NCI-H2227 (cell line): ENCODE results near the gene LHFPL2.
A peak's percentile ranks its signal among the peaks of the same experiment; 100 is the strongest.
"Not testable (repeated sequence)": the region's sequence is repeated elsewhere in the genome, so short reads cannot be mapped to it uniquely, and the experiment has no call there.

Source experiments
- DNase-seq: peaks from one replicate; lab custom pipeline; 2025; ENCODE audit not compliant: unreplicated experiment; lab: John Stamatoyannopoulos, UW

The LHFPL2 gene, protein sequence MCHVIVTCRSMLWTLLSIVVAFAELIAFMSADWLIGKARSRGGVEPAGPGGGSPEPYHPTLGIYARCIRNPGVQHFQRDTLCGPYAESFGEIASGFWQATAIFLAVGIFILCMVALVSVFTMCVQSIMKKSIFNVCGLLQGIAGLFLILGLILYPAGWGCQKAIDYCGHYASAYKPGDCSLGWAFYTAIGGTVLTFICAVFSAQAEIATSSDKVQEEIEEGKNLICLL

DNA sequence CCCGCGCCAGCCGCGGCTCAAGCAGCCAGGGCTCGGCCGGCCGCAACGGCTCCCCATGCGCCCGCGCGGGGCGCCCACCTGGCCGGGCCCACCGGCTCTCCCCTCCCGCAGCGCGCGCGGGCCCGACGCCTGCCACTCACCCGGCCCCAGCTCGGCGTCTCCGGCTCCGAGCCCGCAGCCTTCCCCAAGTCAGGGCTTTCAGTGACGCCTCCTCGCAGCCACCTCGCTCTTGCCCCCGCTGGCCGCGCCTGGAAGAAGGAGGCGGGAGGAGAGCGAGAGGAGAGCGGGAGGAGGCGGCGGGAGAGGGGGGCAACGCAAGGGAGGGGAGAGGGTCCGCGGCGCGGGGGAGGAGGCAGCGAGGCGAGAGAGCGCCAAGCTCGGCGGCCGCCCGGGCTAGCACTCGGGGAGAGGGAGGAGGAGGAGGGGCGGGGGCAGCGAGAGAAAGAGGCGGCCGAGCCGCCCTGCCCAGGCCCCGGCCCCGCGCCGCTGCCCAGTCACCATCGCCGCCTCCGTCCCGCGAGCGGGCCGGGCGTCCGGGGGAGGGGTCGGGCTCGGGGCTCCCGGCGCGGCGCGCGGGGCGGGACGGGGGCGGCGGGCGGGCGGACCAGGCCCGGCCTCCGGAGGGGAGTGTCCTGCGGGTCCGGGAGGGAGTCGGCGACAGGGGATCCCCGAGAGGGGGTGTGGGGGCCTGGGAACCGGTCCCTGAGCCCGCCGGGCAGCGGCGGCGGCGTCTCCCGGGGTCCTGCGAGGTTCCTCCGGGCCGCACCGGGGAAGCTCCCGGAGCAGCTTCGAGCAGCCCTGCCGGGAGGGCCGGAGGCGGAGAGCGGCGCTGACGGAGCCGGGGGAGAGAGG is at the start of gene LHFPL2:
LHFPL2 (minus strand) TSS at position 414 of the 852 bp plus-strand sequence. CDS start 138,559 bp downstream, outside the sequence.
- DNase-seq: peak; percentile 77

DNA sequence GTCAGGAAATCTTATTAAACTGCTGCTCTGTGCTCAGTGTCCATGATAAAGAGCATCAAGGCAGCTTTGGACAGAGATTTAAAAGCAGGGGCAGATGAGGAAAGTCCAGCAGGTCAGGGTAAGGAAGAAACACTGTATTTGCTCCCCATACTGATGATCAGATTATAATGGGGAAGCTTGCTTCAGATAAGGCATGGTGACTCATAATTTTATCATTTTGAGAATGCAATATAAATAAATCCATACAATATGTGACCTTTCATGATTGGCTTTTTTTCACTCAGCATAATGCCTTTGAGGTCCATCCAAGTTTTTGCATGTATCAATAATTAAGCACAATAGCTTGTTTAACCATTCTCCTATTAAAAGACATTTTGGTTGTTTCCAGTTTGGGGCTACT is 48.1 kb upstream of the LHFPL2 start:
- no peak for DNase-seq

DNA sequence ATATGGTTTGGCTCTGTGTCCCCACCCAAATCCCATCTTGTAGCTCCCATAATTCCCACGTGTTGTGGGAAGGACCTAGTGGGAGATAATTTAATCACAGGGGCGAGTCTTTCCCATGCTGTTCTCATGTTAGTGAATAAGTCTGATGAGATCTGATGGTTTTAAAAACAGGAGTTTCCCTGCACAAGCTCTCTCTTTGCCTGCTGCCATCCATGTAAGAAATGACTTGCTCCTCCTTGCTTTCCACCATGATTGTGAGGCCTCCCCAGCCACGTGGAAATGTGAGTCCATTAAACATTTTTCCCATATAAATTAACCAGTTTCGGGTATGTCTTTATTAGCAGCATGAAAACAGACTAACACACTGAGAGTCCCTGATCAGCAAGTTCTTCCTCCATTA is 47.5 kb upstream of the LHFPL2 start:
- DNase-seq: not testable (repeated sequence)

DNA sequence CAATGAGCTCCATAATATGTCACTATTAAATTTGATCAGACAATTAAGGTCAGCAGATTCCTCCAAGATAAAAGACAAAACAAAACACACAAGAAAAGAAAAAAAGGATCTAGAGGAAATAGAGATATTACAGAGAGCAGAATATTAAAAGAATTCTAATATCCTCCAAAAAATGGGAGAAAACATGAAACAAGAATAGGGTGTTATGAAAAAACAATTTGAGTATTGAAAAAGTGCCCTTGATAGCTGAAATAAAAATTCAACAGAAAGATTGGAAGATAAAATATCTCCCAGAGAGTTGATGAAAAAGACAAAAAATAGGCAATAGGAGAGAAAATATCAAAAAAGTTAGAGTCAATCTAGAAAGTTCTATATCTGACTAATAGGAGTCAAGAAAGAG is 44.8 kb upstream of the LHFPL2 start:
- no peak for DNase-seq

DNA sequence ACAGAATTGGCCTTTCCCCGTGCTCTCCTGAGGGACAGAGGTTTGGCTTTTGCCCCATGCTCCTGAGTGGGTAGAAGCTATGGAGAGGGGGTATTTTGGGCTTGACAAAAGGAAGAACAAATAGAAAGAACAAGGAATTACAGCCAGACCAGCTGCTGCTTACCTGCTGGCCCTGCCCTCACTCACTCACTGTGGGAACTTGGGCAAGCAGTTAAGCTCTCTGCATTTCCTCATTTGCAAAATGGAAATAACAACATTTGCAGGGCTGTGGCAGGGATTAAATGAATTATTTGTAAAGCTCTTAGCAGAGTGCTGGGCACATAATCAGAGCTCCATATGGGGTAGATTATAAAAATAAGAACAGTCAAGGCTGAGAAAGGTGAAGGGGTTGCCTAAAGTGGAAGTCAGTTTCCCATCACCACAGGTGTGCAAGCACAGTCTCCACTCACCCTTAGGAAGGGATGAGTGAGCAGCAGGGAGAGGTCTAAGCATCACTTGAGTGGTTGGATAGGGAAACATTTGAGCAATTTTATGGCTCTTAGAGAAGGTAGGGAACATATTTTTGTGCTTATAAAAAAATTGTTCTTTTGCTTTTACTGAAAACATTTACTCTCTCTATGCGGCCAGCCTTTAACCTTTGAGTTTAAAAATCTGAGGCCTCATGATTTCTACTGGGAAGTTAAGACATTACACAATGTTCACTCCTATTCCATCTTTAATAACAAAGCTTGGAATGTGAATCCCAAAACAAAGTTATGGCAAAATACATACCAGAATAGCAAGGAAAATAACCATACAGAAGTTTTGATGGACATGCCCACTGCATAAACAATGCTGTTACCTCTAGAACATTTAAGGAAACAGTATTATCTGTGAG is 42.8 kb upstream of the LHFPL2 start:
- no peak for DNase-seq

DNA sequence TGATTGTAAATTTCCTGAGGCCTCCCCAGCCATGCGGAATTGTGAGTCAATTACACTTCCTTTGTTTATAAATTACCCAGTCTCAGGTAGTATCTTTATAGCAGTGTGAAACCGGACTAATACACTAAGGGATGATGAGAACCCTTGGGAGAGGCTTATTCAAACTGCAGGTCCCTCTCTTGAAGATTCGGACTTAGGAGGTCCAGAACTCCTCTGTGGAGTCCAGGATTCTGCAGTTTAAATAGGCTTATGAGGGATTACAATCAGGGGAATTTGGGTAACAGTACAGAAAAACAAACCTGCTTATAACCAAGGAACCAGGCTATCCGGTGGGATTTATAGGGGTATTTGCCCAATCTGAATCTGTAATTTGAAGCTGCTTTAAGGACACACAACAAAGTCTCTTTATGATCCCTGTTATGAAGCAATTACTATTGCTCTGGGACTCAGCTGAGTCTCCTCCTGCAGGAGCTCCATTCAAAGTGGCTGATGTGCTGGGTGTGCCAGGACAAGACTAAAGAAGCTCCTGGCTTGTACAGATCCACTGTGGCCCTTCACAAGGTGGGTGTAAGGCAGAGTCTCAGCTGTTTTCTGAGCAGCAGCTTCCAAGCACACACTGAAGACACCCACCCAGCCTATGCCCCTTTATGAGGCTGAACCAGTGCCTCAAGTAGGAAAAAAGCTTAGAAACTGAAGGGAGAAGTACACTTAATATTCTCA is 41.8 kb upstream of the LHFPL2 start:
- DNase-seq: no peak

DNA sequence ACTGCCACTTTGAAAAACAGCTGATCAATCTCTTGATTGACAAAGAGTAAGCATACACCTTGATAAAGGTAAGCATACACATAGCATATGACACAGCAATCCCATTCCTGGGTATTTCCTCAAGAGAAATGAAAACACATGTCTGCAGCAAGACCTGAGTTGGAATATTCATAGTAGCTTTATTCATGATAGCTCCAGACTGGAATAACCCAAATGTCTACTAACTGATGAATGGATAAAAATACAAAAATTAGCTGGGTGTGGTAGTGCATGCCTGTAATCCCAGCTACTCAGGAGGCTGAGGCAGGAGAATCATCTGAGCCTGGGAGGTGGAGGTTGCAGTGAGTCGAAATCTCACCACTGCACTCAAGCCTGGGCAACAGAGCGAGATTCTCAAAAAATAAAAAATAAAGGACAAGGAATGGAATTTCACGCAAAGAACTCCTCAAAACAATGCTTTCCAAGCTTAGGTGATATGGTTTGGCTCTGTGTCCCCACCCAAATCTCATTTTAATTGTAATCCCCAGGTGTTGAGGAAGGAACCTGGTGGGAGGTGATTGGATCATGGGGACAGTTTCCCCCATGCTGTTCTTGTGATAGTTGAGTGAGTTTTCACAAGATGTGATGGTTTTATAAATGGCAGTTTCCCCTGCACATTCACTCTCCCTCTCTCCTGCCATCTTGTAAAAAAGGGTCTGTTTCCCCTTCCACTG is 41.1 kb upstream of the LHFPL2 start:
- DNase-seq: no peak

DNA sequence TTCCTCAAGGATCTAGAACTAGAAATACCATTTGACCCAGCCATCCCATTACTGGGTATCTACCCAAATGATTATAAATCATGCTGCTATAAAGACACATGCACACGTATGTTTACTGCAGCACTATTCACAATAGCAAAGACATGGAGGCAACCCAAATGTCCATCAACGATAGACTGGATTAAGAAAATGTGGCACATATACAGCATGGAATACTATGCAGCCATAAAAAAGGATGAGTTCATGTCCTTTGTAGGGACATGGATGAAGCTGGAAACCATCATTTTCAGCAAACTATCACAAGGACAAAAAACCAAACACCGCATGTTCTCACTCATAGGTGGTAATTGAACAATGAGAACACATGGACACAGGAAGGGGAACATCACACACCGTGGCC is 38.9 kb upstream of the LHFPL2 start:
- not testable (repeated sequence) for DNase-seq

DNA sequence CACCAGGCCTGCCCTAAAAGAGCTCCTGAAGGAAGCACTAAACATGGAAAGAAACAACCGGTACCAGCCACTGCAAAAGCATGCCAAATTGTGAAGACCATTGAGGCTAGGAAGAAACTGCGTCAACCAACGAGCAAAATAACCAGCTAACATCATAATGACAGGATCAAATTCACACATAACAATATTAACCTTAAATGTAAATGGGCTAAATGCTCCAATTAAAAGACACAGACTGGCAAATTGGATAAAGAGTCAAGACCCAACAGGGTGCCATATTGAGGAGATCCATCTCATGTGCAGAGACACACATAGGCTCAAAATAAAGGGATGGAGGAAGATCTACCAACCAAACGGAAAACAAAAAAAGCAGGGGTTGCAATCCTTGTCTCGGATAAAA is 35.3 kb upstream of the LHFPL2 start:
- not testable (repeated sequence) for DNase-seq

DNA sequence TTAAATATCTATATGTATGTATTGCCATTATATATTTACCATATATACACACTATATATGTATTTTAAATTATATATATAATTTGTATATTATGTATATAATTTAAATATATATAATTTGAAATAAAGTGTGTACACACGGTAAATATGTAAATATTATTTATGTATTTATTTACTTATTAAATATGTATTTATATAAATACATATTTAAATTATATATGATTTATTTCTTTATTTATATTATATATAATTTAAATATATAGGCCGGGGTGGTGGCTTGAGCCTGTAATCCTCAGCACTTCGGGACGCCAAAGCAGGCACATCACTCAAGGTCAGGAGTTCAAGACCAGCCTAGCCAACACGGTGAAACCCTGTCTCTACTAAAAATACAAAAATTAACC is 31.3 kb upstream of the LHFPL2 start:
- DNase-seq: no peak

DNA sequence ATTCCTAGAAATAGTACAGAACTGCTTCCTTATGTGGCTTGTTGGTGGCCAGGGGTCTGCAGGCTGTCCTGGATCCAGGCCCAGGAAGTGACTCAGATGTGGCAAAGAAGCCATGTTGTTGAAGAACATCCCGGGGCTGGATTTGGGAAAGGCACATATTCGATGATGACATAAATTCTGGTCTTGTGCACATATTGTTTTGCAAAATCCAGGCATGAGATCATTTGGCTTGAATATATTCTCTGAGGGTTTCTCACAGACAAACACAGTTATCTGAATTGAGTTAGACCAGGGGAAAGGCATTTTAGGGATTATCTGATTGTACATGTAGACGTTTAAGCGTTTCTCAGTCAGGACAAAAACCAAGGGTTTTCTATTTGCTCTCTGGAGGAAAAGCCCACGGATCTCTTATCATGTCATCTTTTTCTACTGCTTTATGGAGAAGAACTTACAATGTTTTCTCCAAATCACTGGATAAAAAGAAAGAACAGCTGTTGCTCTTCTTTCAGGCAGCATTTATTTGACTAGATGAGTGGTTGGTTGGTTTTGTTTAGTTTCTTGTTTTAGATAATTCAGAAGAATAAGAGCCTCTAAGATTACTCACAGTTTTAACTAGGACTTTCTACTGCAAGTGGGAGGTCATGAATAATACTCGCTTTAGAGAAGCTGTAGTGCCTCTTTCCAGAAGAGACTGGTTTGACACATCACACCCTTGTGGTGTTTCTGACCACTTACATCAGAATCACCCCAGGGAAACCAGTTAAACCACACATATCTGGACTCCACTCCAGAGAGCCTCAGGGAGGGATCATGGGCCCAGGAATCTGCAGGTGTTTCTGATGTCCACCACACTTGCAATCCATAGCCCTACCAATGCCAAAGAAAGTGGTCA is 29.5 kb upstream of the LHFPL2 start:
- DNase-seq: no peak

DNA sequence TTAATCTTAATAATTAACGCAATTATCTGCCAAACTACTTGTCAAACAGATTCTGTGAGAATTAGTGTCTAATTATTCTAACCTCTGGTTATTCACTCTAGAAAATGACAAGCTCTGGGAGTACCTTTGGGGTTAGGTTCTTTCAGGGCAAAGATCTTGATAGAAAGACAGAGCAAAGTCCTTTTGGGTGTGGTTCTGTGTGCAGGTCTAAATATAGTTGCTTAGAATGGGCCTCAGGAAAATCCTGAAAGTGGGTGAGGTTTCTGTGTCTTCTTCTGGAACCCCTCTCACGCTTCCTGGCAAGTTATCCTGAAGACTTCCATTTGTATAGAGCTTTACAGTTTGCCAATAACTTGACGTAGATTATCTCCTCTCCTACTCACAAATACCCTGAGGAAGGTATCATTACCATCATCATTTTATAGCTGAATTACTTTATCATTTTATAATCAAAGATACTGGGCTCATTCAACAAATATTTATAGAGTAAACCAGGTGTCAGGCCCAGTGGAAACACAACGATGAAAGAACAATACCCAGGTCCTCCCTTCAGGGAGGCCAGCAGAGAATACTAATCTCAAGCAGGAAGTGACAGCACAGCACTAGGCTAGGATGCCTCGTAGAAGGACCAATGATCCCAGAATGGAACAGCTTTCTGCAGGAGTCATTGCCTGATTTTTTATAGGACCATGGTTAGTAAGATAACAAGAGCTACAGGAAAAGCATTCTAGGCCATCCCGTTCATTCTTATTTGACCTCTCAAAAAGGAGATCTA is 27.6 kb upstream of the LHFPL2 start:
- DNase-seq: no peak

DNA sequence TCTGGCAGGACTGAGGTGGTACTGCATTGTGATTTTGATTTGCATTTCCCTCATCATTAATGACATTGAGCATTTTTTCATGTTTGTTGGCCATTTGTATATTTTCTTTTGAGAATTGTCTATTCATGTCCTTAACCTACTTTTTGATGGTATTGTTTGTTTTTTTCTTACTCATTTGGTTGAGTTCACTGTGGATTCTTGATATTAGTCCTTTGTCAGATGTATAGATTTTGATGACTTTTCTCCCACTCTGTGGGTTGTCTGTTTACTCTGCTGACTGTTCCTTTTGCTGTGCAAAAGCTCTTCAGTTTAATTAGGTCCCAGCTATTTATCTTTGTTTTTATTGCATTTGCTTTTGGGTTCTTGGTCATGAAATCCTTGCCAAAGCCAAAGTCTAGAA is 25.3 kb upstream of the LHFPL2 start:
- not testable (repeated sequence) for DNase-seq

DNA sequence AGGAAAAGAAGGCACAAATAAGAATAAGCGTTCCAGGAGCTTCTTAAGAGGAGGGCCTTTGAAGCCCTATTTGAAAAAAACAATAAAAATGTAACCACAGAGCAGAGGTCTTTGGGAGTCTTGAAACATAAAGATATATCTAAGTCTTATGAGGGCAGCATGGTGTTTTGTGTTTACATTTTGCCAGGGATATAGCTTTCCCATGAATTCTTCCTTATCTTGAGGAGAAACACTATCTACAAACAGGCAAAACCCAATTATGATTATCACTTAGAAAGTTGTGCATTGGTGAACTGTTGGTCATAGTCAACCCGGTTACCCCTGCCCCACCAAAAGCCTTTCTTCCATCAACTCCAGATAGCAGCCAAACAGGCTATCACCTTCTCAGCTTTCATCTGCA is 23.6 kb upstream of the LHFPL2 start:
- DNase-seq: no peak

DNA sequence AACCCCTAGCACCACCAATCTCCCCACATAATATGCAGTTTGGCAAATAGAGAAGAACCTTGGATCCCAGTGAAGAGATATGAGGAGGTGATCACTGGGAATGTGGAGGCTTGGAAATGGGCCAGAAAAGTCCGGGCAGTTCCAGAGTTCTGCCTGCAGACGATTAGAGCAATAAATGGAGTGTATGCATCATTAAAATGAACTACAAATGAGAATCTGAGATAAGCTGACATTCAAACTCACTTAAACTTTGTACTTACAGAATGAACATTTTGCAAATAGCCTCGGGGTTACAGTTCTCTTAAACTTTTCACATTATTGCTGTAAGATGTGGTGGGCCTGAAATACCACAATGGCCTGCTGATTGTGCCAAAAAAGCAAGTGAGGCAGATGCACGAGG is 23.0 kb upstream of the LHFPL2 start:
- no peak for DNase-seq

DNA sequence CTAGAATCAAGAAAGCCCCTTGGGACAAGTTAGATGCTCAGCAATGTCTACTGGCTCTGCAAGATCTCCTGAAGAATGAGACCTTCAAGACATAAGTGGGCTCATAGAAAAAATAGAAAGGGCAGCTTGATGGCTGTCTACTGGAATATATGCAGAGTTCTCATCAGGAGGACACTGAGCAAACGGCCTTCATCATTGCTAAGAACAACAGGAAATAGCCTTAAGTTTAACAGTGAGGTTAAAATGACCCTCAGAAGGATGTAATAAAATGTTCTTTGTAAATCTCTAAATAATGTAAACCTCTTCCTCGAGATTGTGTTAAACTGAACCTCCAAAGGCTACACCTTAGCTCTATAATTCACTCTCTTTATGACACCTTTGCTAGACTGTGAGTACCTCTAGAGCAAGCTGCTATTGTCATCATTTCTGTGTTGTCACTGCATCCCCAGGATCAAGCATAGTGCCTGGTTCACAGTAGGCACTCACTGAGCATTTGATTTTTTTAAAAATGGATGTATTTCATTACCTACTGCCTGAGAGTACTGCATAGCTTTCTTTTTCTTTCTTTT is 22.2 kb upstream of the LHFPL2 start:
- no peak for DNase-seq

DNA sequence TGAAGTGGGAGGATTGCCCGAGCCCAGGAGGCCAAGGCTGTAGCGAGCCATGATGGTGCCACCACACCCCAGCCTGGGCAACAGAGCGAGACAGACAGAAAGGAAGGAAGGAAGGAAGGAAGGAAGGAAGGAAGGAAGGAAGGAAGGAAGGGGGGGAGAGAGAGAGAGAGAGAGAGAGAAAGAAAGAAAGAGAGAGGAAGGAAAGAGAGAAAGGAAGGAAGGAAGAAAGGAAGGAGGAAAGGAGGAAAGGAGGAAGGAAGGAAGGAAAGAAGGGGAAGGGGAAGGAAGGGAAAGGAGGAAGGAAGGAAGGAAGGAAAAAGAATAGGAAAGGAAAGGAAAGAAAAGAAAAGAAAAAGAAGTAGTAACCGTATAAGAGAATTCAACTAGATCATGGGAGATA is 20.8 kb upstream of the LHFPL2 start:
- DNase-seq: no peak

DNA sequence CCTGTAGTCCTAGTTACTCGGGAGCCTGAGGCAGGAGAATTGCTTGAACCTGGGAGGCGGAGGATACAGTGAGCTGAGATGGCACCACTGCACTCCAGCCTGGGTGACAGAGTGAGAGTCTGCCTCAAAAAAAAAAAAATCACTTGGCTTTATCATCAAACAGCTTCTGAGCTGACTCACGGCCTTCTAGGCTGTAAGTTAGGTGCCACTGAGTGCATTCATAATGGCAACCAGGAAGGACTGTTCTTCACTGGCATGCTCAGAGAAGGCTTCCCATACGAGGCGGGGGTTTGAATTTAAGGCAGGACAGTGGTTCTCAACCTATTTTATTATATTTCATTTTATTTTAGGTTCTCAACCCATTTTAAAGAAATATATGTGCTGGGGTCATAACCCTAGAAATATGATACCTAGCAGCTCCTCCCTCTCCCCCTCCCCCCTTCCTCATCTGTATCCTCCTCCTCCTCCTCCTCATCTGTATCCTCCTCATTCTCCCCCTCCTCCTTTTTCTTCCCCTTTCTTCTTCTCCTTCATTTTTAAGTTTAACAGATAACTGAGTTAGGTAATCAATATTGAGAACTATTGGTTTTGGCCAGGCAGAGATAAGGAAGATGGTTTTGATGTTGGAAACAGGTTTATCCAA is 19.0 kb upstream of the LHFPL2 start:
- no peak for DNase-seq
